NCI-H1105 (cell line): ENCODE results near the gene TM4SF4.

Experiments used
- DNase-seq: peaks from one replicate; lab custom pipeline; 2025; lab: John Stamatoyannopoulos, UW

Gene TM4SF4

DNA sequence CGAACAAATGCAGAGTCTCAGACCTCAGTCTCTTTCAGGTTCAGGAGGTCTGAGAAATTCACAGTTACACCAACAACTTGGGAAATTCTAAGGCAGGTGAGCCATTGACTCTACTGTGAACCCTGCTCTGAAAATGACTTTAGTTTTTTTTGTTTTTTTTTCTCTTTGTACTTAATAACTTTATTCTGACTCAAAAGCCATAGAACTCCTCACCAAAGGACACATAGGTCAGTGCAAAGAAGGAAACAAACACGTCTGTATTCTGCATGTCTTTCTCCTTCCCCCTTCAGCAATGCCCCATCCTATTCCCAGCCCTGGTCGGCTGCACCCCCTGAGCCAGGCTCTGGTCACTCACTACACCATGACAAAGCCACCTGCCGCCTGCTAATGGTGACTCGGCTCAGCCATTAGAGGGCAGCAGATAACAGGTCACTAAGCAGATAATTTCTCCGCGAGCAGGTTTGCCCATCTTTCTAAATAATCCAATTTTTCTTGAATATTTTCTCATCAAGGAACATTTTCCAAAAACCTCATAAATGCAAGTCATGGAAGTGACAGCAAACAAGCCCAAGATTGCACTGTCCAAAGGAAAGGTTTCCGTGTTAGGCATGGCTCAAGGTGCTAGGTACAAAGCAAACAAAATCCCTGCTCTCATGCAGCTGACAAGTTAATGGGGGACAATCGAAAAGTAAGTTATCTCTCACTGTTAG, 37.7 kb downstream of the TM4SF4 start:
- peak; percentile 81 for DNase-seq

DNA sequence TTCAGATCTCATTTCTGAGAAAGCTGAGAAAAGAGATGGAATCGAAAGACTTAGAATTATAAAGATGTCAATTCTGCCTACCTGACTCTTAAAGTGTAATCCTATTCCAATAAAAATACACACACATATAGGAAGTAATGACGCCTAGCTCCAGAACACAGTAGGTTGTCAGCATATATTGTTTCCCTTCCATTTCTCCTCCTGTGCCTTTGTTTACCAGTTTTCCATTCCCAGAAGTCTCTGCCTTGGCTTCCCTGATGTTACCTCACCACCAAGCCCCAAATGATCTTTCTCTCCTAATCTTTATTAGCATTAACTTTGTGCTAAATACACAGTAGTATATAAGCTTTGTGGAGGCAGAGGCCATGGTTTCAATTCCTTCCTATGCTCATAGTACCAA, 40.0 kb downstream of the TM4SF4 start:
- no peak for DNase-seq

DNA sequence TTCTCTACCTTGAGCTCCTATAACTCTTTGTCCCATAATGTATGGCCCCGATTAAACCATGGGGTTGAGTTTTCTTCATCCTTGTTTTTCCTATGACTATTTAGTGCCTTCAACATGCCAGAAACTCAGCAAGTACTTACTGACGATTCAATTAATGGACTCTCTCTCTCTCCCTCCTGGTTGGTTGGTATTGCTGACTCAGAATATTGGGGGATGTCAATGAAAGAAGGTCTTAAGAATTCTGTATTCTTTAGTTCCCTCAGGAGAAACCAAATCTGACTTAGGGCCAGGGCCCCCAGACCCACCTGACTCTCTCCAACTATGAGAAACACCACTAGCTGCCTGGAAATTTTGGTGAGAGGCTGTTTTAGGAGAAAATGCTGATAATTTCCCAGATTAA, 40.8 kb downstream of the TM4SF4 start:
- DNase-seq: no peak

DNA sequence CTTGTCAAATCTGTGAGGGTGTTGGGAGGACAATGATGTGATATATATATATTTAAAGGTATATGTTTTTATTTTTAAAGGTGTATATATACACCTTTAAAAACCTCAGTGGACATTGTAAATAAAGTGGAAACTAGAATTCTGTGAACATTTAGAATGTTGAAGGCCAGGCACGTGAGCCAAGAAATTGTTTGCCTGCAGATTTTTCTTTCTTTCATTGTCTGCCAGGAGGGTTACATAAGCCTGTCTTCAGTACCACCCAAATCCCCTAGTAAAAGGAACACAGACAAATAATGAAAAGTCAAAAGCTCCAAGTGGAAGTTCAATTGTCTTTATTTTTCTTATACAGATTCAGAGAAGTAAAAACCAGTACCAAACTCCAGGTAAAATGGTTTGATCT, 42.4 kb downstream of the TM4SF4 start:
- DNase-seq: no peak

DNA sequence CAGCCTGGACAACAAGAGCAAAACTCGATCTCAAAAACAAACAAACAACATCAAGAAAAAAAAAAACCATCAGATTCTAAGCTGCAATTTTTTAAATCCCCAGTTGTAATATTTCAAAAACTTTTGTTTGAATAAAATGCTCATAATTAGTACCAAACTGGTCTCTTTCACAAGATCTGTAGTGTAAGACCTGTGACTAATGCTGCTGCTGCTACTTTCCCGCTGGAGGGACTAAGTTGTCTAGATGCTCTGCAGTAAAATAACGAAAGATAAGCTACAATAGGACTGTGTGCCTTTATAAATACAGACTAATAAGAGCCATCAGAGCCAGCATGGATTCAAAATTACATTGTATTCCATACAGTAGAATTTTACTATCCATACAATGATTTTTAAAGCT, 45.4 kb downstream of the TM4SF4 start:
- no peak for DNase-seq

DNA sequence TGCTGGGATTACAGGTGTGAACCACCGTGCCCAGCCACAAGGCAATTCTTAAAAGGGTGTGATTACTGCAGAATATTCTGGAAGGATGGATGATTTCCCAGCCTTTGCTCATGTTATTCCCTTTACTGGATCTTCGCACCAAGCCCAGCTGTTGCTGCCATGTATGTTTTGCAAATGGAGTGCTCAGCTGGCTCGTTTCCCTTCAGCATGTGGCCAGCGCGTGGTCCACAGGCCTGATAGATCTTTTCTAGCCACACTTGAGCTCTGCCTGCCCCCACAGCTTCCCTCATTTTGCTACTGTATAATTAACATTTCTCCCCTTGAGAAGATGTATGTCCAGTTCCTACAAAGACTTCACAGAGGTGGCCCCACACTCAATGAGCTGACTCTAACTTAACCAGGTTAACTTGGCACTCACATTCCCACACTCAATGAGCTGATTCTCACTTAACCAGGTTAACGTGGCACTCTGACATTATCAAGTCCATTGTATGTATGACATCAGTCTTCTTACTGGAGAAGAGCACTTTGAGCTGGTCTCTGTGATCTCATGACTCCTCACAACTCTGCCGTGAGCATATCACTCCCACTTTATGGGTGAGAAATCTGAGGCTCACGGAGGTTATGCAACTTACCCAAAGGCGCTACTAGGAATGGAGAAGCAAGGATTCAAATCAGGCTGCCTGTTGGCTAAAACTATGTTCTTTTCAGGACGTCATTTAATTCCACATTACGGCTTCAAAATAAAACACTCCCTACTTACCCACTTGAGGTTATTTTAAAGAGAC, 49.2 kb downstream of the TM4SF4 start:
- no peak for DNase-seq

DNA sequence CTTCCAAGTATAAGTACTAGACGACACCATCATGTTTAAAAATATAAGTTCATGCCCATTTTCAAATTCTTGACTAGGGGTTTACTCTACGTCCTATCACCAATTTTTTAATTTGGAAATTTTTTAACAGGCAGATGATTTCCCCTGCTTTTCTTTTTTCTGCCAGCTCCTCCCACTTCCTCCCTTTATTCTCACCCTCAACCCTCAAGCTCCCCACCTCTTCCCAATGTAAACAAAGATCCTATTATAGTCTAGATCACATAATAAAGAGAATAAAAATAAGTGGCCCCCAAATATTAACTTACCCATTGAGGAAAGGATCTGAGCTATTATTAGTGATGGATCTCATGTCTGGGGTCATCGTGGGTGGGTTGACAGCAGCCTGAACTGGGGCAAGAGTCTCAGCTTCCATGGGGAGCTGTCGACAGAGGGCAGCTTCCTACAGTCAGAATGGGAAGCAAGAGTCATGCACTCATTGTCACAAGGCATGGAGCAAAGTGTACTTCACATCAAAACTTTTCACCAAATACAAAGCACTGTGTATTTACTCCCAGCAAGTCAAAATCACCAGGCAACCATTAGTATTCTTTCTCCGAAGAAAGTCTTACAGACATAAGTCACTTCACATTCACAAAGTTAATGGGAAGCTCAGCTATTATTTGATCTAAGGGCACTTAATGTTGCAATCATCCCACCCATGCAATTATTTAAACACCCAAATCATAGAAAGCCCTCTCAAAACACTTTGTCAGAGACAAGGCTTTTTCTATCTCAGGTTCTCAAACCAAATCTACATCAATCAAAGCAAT, 53.2 kb downstream of the TM4SF4 start:
- no peak for DNase-seq

DNA sequence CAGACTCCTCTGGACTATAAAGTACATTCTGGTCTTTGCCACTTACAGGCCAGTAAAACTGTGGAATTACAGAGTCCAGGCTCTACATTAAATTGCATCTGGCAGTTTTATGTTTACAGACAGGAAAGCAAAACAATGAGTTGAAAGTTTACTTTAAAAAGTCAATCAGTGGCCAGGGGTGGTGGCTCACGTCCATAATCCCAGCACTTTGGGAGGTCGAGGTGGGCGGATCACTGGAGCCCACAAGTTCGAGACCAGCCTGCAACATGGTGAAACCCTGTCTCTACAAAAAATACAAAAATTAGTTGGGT, 53.8 kb downstream of the TM4SF4 start:
- no peak for DNase-seq

DNA sequence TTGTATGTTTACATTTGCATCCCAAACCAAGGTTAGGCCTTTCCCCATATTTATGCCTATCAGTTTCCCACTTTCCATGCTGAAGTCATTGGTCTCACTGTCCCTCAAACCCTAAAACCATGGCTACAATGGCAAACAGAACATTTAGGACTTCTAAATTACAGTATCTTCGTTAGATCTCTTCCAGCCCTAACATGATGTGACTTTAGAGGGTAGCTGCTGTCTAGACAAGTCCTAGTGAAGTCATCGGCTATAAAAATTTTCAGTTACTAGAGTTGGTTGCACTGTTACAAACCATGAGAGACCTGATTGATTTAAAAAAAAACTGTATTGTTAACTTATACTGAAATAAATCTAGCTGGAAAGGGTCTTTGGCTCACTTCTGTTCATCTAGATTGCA, 54.6 kb downstream of the TM4SF4 start:
- DNase-seq: no peak

DNA sequence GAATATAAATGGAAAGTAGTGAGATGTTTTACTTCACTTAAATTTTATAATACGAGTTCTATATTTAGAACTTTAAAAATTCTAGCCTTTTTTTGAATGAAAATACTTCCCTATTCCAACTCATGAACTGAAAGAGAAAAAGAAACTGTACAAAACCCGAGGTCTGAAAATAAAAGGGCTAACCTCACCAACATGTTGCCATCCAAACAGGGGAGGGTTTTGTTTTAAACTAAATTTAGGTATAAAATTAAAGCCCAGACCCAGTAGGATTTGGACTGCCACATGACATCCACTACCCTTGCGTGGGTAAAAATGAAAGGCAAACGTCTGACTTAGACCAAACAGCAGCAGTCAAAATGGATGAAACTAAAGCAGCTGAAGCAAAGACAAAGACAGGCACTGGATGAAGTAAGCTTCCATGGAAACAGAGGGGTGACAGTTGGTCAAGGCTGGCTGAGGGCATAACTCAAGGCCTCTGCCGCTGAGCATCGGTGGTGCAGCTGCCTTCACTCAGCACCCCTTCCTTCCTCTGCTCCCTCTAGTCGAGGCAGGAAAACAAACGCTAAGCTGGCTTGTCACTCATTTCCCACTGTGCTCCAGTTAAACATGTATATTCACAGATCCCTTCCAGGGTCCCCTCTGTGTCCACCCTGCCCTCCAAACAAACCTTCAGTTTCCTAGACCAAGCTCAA, 58.1 kb downstream of the TM4SF4 start:
- DNase-seq: no peak

DNA sequence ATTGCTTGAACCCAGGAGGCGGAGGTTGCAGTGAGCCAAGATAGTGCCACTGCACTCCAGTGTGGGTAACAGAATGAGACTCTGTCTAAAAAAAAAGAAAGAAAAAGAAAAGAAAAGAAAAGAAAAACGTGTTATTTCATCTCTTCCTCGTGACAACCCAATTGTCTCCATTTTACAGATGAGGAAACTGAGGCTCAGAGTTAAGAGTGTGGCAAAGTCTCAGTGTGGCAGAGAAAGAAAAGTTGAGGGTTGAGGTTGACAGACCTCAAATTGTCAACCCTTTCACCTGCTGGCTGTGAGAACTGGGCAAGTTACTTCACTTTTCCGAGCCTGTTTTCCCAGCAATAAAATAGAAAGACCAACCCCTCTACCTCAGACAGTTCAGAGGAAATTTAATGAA, 59.6 kb downstream of the TM4SF4 start:
- DNase-seq: no peak

DNA sequence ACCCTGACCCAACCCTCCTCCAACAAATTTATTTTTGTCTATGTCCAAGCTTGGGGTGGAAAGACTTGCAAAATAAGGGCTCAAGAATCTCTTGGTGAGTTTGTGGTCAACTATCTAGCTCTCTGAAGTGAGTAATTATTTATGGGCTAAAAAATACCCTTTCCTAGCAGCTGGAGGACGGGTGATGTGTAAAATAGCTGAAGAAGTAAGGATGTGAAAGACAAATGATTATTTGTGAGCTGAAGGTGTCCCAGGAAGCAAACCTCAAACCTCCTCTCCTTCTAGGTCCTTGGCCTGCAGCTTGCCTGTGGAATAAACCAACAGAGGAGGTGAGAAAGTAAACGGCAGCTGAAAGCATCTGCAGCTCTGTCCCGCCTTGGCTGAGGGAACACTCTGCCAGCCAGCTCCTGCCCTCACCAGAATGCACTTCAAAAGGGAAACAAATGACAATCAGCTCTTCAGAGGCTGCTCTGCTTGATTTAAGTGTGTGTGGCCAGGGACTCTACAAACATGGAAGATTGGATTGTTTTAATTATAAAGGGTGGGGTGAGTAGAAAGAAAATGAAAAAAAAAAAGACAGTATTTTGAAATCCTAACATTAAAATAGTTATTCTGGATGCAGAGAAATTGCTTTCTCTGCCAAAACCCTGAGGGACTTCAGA, 60.3 kb downstream of the TM4SF4 start:
- peak; percentile 81 for DNase-seq

DNA sequence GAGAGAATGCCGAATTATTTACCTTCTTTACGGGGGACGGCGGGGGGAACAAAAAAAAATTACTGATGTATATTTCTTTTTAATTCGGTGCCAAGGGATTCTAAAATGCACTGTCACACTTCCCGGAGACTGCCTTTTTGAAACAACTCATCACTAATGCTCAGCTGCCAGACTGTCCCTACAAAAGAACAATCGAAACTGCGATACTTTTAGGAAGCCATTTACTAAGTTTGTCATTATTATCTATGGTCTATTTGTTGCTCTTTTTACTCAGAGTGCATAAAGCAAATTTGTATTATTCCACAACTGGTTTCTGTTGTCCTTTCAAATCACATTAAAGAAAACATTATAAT, 60.8 kb downstream of the TM4SF4 start:
- no peak for DNase-seq

DNA sequence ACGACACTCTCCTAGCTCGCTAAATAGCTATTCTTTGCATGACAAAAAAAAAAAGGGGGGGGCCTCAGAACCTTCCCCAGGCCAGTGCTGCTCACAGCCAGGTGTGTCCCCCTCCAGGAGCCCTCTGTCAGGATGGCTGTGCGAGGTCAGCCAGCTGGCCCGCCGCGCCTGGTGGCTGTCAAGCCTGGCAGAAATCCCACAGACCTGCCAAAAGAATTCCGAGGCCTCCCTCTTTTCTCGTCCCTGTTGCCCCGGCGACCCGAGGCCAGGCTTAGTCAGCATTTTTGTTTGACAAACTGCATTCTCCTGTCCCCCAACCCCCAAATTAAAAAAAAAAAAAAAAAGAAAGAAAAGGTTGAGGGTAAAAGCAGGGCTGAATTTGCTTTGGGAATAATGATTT, 61.9 kb downstream of the TM4SF4 start:
- peak; percentile 66 for DNase-seq

DNA sequence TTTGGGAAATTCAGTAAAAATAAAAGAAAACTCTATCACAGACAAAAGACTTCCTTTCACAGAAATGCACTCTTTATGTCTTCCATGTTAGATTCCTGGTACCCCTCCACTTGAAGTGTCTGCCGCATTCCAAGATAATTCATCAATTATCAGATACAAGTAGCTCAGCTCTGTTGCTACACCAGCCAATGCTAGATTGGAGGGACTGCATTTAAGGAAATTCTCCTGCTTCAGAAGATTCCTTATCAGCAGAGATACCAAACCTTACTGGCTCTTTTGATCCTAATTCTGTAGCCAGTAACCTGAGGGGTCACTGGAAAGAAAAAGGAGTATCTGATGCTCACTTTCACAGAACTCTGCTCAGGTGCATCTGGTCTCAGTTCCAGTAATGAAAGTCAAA, 63.9 kb downstream of the TM4SF4 start:
- no peak for DNase-seq

DNA sequence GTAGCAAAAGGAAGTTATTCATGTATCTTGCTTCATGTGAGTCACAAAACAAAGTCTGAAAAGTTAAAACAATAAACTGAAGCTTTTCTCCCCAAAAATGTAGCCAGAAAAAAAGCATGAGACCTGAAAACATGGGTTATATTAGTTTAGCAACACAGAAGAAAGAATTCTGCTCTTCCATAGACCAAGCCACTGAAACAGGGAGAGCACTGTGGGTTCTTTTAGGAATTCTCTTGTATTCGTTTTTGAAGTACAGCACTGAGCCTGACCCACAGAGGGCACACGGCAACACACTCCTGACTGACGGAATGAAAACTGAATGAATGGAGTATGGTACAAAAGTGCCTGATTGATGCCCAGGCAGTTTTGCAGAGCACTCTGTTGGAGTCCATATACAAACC, 66.6 kb downstream of the TM4SF4 start:
- DNase-seq: no peak

DNA sequence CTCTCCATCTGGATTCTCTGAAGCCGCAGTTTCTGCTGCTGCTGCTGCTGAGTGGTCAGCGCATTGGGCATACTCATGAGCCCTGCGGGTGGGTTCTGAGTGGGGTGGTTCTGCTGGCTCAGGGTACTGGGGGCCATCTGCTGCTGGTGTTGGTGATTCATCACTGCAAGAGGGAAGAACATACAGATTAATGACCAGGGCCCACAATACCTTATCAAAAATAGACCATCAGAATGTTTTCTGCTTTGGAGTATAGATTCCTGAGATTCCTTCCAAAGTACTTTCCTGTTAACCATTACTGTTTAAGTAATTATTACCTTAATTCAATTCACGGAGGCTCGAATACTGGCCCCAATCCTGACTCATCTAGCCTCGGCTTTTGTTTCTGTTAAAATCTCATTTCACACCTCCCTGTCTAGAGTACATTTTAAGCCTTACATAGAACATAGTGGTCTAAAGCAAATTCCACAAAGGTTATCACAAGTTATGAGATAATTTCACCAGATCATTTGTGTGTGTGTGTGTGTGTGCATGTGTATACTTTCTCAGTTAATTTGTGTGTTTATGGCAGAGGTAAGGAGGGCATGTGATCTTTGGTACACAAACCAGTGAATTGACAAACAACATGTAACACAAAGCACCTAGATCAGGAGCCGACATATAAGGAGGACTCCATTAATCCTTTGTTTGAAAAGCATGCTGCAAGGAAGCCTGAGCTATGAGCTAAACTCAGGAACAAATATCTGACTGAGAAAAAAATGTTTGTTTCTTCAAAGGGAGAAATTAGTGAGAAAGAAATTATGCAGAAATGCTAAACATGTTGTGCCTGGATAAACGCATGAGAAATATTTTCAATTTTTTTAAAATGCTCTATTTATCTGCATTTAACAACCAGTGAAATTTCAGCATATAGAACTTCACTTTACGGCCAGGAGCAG, 68.1 kb downstream of the TM4SF4 start:
- DNase-seq: no peak

DNA sequence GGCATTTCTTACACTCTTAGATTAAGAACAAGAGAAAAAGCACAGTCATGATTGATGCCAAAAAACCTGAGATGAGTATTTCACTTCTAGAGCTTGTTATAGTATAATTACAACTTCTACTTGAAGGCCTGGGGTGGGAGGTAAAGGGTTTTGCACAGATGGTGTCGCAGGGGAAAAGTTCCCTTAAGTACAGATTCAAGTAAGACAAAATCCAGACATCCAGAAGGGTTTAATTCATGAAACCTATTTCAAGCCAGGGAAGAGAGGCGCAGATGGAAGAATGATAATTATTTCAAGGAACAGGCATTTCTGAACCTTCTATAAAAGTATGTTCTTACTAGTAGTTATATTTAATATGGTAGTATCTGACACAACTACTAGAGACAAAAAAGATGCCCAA, 70.6 kb downstream of the TM4SF4 start:
- DNase-seq: no peak

DNA sequence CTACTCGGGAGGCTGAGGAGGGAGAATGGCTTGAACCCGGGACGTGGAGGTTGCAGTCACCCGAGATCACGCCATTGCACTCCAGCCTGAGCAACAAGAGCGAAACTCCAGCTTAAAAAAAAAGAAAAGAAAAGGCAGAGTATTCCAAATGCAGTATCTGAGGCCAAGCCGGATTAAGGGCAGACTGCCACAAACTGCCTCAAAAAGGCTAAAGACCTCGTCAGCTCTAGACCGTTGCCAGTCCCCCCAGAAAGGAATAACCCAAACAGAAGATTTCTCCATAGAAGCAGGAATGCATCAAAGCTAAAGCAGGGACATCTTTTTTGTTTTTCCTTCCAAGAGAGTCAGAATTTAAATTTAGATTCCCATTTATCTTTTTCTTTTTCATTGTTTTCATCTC, 72.9 kb downstream of the TM4SF4 start:
- DNase-seq: no peak

DNA sequence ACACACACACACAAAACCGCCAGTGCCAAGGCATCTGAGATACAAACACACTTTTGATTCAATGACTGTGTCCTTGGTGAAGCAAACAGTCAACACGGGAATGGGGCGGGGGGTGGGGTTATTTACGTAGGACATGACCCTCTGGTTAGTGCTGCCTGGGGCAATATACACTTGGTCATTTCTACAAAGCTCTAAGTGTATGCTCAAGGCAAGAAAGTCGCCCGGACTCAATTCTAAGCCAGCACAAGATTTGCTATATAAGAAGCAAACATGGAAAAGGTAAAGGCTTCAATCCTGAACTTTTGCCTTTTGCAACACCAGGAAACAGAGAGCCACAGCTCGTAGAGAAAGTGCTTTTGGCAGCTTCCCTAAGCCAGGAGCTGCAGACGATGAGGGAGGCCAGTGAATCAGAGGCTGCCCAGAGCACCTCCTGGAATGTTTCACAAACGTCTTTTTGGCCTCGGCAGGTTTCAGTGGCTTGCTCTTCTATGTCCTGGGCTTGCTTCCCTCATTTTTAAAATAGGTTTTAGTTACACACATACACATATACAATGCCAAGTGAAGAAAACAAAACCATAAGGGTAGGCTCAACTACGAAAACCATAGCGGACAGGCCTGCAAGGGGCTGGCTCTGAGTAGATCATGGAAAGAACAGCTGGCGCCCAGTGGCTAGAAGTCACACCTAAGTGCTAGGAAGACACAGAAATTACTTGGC, 73.6 kb downstream of the TM4SF4 start:
- DNase-seq: no peak
